NOMO-1 treated with dmso at 0.1 percent for 144 hours (cell line): Measurements from ENCODE around the gene GOSR1.
"Not testable (repeated sequence)": the region's sequence is repeated elsewhere in the genome, so short reads cannot be mapped to it uniquely, and the experiment has no call there.

Experiments
- DNase-seq: peaks from one replicate; lab custom pipeline; 2025; ENCODE audit not compliant: unreplicated experiment; lab: John Stamatoyannopoulos, UW

GOSR1 gene

DNA sequence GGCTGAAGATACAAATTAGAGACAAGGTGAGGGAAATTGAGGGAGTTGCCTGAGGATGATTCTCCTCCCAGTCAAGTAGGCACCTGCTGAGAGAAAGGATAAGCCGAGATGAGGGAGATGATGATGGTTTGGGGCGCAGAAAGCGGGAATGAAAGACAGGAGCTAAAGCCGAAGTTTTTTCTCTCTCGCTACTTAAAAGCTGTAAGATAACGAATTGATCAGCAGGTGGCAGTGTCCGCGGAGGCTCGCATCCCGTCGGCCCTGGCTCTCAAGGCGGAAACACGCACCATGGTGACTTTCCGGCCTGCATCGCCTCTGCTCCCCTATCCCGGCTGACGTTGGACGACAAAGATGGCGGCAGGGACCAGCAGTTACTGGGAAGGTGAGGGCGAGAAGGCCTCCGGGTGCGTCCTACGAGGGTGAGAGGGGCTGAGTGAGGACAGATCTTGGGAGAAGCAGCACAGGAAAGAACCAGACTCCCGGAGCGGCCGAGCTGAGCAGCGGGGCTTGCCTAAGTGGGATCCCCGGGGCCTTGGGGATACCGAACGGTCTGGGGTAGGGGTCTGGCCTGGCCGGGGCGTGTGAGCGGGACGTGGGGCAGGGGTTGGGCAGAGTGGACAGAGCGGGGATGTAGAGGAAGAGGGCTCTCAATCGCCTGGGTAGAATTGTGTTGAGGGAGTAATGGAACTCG, at the start of gene GOSR1:
GOSR1 (plus strand) TSS at position 326 of the 691 bp plus-strand sequence; CDS start at position 352, 26 bp downstream.
- DNase-seq = peak; percentile 91

DNA sequence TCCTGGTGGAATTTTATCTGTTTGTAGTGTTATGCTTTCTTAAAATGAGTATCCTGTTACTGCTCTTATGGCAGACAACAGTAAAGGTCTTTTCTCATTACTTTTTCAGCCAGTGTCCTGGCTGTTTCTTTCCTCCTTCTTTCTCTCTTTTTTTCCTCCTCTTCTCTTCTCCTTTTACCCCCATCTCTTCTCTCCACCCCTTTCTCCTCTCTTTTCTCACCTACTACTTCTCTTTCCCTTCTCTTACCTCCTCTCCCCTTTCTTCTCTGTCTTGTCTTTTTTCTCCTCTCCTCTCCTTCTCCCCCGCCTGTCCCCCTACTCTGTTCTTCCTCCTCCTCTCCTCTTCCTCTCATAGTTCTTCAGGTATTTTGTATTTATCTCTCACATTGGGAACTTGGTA, 49.6 kb upstream of the GOSR1 start:
- DNase-seq = no peak

DNA sequence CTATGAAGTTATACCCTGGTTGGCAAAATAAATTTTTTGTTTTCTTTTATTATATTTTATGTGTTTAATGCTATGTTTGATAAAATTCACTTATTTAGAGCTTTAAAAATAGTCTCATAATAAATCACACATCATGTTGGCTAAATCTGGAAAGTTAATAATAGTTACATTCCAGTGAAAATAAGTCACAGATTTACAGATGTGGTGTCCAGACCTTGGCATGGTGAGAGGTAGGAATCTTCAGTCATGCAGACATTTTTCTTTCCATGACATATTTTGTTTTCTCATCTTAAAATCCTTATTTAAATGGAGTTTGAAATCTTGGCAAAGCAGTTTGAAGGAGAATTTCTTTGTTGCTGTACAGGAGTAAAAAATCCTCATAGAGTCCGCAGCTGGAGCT, 48.1 kb upstream of the GOSR1 start:
- no peak for DNase-seq

DNA sequence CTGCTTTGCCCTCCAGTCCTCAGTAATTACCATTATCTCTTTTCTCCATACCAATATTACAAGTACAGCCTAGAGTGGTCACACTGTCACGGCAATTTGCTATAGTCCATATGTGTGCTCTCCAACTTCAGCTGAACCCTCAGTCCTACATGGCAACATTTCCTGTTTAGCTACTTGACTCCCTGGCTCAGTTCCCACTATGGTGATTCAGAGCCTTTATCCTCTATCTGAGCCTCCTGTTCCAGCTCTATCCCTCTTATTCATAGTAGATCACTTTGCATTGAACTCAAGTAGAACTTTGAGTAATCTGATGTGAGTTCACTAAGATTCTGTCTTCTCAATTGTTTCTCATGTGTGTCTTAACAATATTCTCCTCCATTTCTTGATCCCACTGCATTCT, 43.7 kb upstream of the GOSR1 start:
- no peak for DNase-seq

DNA sequence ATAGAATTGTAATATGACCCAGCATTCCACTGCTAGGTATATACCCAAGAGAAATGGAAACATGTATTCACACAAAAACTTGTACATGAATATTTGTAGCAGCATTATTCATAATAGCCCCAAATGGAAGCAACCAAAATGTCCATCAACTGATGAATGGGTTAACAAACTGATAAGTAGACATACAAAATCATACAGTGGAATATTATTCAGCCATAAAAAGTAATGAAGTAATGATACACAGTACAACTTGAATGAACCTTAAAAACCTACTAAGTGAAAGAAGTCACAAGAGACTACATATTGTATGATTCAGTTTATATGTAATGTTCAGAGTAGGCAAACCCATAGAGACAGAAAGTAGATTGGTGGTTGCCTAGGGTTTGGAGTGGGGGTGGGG, 40.5 kb upstream of the GOSR1 start:
- DNase-seq = no peak

DNA sequence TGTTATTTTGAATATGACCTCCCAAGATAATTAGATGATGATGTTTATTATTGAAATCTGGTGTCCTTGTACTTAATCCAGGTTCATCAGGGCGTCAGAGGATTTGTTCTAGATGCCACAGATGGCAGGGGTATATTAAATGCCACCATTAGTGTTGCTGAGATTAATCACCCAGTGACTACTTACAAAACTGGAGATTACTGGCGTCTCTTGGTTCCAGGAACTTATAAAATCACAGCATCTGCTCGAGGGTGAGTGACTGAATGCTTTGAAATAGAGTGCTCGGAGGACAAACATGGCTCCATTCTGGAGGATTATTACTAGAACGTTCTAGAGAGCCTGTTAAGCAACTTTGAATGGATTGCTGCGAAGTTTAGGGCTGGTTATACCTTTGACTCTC, 33.5 kb upstream of the GOSR1 start:
- no peak for DNase-seq

DNA sequence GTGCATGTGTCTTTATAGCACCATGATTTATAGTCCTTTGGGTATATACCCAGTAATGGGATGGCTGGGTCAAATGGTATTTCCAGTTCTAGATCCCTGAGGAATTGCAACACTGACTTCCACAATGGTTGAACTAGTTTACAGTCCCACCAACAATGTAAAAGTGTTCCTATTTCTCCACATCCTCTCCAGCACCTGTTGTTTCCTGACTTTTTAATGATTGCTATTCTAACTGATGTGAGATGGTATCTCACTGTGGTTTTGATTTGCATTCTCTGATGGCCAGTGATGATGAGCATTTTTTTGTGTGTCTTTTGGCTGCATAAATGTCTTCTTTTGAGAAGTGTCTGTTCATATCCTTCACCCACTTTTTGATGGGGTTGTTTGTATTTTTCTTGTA, 30.6 kb upstream of the GOSR1 start:
- not testable (repeated sequence) for DNase-seq

DNA sequence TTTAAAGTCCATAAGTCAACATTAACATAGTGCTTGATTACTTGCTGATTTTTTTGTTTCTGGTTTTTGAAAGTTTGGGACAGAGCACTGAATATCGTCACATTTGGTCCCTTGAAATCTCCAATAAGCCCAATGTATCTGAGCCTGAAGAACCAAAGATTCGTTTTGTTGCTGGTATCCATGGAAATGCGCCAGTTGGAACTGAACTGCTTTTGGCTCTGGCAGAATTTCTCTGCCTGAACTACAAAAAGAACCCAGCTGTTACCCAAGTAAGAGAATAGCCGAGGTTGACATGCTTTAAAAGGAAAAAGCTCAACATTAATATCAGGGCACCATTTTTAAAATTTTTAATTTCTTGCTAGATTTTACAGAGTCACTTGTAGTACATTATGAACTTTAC, 27.7 kb upstream of the GOSR1 start:
- no peak for DNase-seq

DNA sequence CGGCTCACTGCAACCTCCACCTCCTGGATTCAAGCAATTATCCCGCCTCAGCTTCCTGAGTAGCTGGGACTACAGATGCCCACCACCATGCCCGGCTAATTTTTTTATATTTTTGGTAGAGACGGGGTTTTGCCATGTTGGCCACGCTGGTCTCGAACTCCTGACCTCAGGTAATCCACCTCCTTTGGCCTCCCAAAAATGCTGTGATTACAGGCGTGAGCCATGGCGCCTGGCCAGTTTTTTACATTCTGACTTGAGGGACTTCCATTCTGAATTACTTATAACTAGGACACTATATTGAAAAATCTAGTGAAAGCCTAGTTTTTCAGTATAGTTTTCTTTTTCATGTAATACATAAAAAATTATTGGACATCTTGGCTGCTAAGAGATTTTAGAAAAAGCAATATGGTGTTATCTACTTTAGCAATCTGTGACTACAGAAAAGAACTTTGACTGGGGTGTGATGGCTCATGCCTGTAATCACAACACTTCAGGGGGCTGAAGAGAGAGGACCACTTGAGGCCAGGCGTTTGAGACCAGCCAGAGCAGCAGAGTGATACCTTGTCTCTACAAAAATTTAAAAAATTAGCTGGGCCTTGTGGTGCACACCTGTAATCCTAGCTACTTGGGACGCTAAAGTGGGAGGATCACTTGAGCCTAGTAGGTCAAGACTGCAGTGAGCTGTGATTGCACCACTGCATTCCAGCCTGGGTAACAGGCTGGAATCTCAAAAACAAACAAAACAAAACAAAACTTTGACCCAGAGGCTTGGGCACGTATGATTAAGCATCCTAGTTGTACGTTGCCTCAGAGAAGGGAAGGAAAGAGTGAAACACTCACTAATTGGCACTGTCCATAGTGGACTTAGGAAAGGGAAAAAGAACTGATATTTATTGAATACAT, 26.8 kb upstream of the GOSR1 start:
- DNase-seq = no peak

DNA sequence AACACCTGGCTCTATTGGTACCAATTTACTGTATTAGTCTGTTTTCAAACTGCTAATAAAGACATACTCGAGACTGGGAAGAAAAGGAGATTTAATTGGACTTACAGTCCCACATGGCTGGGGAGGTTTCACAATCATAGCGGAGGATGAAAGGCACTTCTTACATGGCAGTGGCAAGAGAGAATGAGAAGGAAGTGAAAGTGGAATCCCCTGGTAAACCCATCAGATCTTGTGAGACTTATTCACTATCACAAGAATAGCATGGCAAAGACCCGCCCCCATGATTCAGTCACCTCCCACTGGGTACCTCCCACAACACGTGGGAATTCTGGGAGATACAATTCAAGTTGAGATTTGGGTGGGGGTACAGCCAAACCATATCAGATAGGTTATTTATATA, 22.6 kb upstream of the GOSR1 start:
- DNase-seq = no peak

DNA sequence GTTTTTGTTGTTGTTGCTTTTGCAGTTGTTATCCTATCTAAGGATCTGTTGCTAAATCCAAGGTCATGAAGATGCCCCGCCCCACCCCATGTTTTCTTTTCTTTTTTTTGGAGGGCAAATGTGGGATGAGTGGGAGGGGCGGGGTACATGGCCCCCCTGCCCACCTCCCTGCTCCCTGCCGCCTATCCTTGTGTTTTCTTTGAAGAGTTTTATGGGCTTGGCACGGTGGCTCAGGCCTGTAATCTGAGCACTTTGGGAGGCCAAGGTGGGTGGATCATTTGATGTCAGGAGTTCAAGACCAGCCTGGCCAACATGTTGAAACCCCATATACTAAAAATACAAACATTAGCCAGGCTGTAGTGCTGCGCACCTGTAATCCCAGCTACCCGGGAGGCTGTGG, 18.8 kb upstream of the GOSR1 start:
- DNase-seq = no peak

DNA sequence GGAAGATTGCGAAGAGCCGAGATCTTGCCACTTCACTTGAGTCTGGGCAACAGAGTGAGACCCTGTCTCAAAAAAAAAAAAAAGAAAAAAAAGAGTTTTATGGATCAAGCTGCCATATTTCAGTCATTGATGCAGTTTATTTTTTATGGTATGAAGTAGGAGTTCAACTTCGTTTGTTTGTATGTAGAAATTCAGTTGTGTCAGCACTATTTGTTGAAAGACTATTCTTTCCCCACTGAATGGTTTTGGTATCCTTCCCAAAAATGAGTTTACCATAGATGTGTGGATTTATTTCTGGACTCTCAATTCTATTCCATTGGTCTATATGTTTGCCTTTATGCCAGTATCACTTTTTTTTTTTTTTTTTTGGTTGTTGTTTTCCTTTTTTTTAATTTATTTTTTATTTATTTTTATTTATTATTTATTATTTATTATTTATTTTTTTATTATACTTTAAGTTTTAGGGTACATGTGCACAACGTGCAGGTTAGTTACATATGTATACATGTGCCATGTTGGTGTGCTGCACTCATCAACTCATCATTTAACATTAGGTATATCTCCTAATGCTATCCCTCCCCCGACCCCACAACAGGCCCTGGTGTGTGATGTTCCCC, 18.3 kb upstream of the GOSR1 start:
- DNase-seq = not testable (repeated sequence)

DNA sequence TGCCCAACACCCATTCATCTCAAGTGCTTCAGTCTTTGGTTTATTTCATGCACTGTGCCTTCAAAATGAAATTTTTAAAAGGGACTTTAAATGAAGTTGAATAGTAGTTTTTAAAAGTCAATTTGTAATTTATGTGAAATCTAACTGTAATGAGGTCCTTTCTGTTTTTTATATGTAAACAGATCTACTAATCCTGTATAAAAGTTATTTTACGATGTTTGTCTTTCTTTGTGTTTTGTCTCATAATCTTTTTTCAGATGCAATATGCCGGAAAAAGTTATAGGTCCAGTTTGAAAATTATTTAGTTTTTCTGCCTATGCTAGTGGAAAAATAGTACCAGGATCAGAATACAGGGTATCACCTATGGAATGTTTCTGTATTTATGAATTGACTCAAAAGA, 8.7 kb upstream of the GOSR1 start:
- DNase-seq = no peak

DNA sequence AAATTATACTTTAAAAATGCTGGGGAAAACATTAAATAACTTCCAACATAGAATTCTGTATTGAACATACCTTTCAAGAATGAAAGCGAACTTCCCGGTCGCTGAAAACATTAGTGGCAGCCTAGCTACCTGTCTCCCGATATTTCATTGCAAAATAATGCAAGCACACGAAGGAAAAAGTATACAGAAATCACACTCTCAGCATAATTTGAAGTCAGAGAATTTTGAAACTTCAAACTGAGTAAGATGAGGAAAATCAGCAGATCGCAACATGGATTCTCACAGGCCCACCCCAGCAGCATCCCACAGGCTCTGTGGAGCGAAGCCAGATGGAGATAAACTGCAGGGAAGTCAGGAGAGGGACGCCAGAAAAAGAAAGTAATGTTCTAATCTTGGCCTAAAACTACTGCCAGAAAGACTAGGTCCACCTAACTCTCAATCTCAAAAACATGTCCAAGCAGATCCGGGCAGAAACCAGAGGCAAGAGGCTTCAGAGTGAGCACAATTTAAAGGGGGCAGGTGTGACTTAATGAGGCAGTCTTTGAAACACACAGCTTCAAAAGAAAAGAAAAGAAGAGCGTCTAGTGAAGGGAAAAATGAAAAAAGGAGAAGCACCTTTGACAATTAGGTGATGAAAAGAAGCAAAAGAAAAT, 4.8 kb upstream of the GOSR1 start:
- no peak for DNase-seq

DNA sequence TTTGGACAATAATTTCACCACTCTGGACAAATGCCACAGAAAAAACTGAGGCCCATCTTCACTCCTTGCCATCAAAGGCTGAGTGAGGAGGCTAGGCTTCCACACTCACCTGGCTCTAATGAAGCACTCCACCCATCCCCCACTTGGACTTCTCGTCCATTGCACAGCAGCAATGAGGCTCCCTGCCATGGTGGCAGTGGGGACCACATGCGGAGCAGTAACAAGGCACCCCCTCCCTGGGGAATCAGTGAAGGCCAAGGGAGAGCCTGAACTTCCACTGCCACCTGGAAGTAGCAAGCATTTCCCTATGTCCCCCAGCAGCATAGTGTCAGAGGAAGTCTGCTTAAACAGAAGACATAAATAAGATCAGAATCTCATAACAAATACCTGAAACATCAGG, 2.0 kb upstream of the GOSR1 start:
- no peak for DNase-seq

DNA sequence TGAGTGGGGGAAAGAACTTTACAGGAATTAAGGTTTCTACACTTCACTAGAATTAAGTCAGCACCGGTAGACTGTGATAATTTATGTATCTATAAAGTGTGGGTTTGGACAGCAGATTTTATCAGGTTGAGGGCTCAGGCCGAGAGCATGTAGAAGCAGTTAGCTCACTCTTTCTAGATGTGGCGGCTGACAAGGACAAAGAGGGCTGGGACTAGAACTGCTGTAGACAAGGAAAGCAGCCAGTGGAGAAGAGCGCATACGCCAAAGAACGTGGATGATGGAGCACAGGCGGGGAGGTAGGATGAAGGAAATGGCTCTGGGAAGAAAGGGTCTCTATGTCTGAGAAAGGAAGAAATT, 504 bp upstream of the GOSR1 start:
- no peak for DNase-seq

DNA sequence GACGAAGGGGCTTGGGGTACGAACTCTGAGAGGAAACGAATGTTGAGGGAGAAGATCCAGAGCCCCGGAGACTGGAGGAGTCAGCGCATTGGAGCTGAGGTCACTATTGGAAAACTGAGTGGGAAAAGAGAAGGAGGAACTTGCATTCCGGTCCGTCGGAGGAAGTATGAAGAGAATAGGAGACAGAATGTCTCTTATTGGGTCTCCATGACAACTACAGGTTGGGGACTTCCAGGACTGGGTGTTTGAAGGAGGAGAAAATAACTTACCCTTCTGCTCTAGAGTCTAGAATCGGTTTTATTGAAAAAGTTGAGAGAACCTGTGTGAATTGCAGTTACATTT, 537 bp downstream of the GOSR1 start:
- no peak for DNase-seq

DNA sequence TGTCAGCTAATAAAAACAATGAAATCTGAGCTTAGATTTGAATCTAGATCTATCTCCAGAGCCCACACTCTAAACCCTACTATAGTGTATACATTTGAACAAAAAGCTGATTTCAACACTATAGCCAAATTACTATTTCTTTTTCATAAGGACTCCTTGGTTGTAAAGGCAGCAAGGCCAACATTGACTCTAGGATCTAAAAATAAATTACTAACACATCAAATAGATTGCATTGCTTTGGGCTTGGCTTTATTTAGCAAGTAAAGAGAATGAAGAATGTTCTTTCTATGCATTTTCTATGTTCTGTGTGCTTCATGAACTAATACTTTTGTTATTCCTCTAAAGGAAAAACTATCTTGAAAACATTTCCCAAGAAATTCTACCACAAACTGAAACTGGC, 5.3 kb downstream of the GOSR1 start:
- no peak for DNase-seq

DNA sequence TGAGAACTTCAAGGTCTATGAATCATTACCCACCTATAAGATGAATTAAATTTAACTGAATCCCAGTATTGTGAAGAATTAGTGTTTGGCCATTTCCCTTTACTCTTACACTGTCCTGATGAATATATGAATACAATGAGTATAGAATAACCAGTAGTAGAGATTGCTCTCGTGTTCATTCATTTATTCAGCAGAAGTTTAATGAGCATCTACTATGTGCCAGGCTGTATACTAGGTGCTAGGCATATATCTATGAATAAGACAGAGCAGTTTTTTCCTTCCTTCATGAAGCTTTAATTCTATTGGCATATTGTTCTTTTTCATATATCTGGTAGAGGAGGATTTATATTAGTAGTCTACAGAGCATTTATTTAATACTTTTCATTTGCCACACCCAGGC, 6.0 kb downstream of the GOSR1 start:
- no peak for DNase-seq

DNA sequence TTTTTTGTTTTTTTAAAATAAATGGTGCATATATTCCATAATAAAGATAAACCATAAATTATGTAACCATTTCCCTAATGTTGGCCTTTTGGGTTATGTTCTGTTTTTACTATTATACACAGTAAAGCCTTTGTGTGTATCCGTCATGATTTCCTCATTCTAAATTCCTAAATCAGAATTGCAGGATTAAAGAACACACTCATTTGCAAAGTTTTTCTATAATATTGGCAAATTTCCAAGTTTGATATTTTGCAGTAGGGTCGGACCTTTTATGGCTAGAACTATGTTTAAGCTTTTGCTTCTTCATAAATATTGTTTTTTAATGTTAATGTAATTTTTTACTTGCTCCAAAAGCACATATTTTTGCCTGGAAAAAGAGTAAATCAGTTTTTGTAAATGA, 16.6 kb downstream of the GOSR1 start:
- no peak for DNase-seq

DNA sequence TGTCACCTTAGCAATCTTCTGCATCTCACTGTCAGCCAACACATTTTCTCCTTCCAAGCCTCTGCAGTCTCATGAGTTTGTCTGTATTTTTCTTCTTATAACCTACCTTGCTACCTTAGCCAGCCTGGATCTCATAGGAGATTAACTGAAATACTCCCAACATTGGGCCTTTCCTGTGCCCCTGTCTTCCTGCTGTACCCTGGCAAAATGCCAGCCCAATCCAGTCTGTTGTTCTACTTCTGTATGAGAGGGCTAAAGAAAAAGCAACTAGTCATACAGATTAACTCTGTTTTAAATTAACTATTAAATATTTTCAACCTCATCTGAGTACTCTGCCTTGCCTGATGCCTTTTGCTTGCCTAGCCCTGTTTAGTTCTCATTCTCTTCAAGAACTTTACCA, 18.4 kb downstream of the GOSR1 start:
- DNase-seq = no peak

DNA sequence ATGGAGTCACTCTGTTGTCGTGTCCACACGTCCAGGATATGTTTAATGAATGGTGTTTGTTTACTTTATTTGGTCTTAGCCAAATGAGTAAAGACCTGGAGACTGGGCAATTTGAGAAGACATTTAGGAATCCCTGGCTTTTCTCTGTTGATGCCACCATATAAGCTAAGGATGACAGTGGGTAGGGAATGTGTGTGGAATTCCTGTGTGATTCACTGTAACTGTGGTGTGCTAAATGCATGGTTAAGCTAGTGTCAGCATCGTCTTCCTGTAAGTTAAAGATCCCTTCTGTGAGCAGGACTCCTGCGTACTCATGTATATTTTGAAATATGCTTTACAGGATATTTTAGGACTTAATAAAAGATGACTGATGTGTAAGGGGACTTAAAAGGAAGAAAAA, 26.4 kb downstream of the GOSR1 start:
- no peak for DNase-seq
